Lower leg skin (tissue), 3 donors: ENCODE results near the gene PRLR.

ENCODE experiments used
- POLR2A ChIP-seq, 2 donors: fragments of 450-650 bp; IDR thresholded peaks; one replicate each; pipeline ENCODE4 v1.6.1; 2016 to 2017; ENCODE audit warnings: antibody characterized with exemption in 2 of 2, mild to moderate bottlenecking in 1 of 2, moderate library complexity in 1 of 2
- TF ChIP-seq, protein P1 (sequence below), 3 donors: fragments of 450-650 bp; IDR thresholded peaks; one replicate each; pipeline ENCODE4 v1.5.1; 2016; ENCODE audit warnings: antibody characterized with exemption in 3 of 3, mild to moderate bottlenecking in 3 of 3, moderate library complexity in 2 of 3

DNA sequence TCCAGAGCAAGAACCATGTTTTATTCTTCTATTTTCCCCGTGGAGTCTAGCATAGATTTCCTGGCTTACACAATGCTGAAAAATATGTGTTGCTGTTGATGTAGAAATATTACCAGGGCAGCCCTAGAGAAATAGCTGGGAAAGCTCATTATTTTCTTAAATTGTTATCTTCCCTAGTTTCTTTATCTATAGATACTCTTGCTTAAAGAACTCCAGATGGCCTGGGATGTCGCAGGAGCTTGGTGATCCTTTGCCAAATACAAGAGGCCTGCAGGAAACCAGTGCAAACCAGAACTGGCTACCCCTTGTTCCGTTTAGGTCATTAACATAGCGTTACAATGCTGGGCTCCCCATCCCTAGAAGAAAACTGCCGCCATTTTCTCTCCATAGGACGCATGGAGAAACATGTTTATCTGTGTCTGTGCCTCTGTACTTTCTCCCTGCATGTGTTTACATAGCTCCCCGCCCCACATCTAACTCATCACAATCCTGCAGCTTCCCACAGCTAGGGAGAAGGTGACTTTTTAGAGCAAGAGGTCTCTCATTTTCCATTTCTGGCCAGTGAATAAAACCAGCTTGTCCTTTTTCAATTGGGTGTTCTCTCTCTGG is 6.4 kb downstream of the PRLR start:
- TF ChIP-seq, protein P1, sequence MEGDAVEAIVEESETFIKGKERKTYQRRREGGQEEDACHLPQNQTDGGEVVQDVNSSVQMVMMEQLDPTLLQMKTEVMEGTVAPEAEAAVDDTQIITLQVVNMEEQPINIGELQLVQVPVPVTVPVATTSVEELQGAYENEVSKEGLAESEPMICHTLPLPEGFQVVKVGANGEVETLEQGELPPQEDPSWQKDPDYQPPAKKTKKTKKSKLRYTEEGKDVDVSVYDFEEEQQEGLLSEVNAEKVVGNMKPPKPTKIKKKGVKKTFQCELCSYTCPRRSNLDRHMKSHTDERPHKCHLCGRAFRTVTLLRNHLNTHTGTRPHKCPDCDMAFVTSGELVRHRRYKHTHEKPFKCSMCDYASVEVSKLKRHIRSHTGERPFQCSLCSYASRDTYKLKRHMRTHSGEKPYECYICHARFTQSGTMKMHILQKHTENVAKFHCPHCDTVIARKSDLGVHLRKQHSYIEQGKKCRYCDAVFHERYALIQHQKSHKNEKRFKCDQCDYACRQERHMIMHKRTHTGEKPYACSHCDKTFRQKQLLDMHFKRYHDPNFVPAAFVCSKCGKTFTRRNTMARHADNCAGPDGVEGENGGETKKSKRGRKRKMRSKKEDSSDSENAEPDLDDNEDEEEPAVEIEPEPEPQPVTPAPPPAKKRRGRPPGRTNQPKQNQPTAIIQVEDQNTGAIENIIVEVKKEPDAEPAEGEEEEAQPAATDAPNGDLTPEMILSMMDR (IDR thresholded peaks at IDR 0.05): no peak
- TF ChIP-seq POLR2A (IDR thresholded peaks at IDR 0.05): no peak
